AG20443 (cell line): Measurements from ENCODE around the gene PPP6R2.
"Not testable (repeated sequence)": the region's sequence is repeated elsewhere in the genome, so short reads cannot be mapped to it uniquely, and the experiment has no call there.

Experiments used
- DNase-seq: peaks from one replicate; pipeline ENCODE4 v3.0.0; 2012; ENCODE audit warnings: low spot score, mixed read lengths

Gene PPP6R2

GRCh38 chr22:50318698-50319411 lies 24.3 kb upstream of the PPP6R2 start:
- no peak for DNase-seq

DNA sequence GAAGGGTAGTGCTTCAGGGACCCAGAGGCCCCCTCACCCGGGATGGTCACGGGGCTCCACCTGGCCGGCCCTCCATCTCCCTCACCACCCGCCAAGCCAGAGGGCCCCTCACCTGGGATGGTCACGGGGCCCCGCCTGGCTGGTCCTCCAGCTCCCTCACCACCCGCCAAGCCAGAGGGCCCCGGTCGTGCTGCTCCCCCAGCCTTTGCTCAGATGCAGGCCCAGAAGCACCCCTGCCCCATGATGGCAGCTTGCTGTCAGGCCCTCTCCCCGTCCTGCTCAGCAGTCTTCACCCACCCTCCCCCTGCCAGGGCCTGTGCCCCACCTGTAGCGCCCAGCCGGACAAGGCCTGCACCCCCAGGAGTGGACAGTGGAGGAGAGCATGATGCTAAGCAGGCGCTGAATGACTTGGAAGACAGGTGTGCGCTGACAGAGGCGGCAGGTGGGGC lies 23.6 kb upstream of the PPP6R2 start:
- no peak for DNase-seq

DNA sequence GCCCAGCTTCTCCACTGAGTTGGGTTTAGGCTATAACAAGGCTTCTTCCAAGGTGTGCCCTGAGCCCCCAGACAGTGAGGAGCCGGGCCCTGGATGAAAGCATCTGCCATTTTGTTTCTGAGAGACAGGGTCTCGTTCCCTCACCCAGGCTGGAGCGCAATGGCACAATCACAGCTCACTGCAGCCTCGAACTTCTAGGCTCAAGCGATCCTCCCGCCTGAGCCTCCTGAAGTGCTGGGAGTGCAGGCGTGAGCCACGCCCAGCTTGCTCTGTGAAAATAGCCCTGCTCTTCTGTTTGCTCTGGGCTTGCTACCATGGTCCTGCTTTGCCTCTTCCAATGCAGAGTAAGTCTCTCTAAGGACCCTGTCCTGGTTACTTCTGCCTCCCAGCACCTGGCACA lies 23.0 kb upstream of the PPP6R2 start:
- DNase-seq, result no peak

DNA sequence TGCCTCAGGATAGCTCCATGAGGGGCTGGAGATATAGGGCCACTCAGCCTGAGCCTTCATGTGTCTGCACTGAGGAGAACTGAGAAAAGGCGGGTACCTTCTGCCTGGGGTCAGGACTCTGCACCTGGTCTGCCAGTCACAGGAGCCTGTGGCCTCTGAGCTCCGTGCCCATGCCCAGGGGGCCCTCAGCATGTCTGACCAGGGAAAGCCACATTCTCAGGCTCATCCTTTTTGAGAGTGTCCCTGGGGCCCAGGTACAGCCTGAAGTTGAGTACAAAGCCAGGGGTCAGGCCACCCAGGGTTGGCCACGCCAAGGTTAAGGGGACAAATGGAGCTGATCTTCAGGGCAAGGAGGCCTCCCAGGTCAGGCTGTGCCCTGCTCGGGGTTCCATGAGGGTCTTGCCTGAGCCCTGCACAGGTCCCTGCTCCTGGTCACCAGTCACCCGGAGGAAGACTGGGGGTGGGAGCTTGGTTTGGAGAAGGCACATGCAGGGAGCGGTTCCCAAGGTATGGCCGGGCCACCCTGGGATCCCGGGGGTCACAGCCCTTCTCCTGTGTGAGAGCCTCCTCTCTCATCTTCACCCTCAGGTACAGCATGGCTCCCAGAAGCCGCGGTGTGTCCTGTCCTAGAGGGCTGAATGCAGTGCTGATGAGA lies 22.3 kb upstream of the PPP6R2 start:
- no peak for DNase-seq

DNA sequence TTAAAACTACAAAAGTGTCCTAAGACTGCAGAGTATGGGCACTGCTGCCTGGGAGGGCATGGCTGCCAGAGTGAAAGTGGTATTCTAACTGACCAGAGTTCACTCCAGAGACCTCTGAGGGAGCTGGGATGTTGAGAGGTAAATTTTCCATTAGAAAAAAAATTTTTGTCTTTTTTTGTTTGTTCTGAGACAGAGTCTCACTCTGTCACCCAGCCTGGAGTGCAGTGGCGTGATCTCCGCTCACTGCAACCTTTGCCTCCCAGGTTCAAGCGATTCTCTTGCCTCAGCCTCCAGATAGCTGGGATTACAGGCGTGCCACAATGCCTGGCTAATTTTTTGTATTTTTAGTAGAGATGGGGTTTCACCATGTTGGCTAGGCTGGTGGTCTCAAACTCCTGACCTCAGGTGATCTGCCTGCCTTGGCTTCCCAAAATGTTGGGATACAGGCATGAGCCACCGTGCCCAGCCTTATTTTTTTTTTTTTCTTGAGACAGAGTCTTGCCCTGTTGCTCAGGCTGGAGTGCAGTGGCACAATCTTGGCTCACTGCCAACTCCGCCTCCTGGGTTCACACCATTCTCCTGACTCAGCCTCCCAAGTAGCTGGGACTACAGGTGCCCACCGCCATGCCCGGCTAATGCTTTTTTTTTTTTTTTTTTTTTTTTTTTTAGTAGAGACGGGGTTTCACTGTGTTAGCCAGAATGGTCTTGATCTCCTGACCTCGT lies 20.6 kb upstream of the PPP6R2 start:
- DNase-seq, result not testable (repeated sequence)

GRCh38 chr22:50323900-50324299 lies 19.2 kb upstream of the PPP6R2 start:
- DNase-seq, result no peak

DNA sequence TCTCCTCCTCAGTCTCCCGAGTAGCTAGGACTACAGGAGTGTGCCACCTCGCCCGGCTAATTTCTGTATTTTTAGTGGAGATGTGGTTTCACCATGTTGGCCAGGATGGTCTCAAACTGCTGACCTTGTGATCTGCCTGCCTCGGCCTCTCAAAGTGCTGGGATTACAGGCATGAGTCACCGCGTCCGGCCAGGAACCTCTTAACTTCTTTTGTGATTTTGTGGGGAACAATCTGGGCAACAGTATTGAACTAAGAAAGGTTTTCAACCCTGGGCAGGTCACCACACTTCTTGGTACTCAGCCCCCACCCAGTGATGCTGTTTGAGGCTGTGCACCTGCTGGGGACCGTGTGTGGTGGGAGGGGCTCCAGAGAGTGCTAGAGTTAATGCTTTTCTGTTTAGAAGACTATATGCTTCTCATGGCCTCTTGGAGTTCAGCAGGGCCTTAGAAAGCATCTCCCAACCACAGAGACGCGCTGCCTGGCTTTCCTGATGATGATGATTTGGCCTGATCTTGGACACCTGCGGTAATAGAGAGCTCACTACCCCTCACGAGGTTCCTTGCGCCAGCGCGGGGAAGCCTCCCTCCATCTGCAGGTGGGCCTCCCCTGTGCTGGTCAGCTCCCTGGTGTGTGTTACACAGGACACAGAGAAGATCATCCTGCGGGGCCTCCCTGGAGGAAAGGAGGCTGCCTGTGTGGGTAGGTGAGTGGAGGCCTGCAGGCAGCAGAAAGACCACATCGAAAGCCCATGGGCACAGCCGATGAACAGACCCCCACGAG lies 17.5 kb upstream of the PPP6R2 start:
- no peak for DNase-seq

GRCh38 chr22:50326225-50326955 lies 16.7 kb upstream of the PPP6R2 start:
- no peak for DNase-seq

GRCh38 chr22:50326956-50327710 lies 16.0 kb upstream of the PPP6R2 start, which contains the start of gene DENND6B:
Gene DENND6B, minus strand, starts transcription at chr22:50327012. Its CDS starts 24 bp downstream, at chr22:50326988.
- peak; percentile 96 for DNase-seq

- DNase-seq, result no peak
These were observed 15.5 kb upstream of the PPP6R2 start for GRCh38 chr22:50327711-50328019.

GRCh38 chr22:50329236-50329635 lies 13.9 kb upstream of the PPP6R2 start:
- no peak for DNase-seq

GRCh38 chr22:50334433-50334832 lies 8.7 kb upstream of the PPP6R2 start:
- DNase-seq, result not testable (repeated sequence)

- no peak for DNase-seq
These were observed 5.7 kb upstream of the PPP6R2 start for GRCh38 chr22:50337262-50338041.

DNA sequence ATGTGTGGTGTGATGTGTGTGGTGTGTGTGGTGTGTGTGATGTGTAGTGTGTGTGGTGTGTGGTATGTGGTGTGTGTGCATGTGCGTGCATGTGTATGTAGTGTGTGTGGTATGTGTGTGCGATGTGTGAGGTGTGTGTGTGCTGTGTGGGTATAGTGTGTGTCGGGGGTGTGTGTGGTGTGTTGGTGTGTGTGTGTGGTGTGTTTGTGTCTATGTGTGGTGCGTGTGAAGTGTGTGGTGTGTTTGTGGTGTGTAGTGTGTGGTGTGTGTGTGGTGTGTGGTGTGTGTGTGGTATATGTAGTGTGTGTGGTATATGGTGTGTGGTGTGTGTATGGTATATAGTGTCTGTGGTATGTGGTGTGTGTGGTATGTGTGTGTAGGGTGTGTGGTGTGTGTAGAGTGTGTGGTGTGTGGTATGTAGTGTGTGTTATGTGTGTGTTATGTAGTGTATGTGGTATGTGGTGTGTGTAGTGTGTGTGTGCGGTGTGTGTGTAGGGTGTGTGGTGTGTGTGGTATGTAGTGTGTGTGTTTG lies 5.0 kb upstream of the PPP6R2 start:
- no peak for DNase-seq

GRCh38 chr22:50338860-50339462 lies 4.2 kb upstream of the PPP6R2 start:
- no peak for DNase-seq

DNA sequence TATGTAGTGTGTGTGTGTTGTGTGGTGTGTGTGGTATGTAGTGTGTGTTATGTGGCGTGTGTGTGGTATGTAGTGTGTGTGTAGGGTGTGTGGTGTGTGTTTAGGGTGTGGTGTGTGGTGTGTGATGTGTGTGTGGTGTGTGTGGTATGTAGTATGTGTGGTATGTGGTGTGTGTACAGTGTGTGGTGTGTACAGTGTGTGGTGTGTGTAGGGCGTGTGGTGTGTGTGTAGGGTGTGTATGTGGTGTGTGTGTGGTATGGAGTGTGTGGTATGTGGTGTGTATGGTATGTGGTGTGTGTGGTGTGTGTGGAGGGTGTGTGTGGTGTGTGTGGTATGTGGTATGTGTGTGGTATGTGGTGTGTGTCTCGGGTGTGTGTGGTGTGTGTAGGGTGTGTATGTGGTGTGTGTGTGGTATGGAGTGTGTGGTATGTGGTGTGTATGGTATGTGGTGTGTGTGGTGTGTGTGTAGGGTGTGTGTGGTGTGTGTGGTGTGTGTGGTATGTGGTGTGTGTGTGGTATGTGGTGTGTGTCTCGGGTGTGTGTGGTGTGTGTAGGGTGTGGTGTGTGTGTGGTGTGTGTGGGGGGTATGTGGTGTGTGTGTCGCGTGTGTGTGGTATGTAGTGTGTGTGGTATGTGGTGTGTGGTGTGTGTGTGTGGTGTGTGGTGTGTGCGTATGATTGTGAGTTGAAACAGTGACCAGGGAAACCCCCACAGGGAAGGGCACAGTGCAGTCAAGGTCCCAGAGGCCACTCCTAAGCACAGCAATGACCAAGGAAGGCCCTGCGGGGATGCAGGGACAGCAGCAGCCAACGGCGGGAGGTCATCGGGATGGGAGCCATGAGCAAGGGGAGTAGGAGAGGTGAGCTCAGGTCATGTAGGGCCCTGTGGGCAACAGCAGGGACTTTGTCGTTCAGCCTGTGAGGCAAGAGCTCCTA lies 2.9 kb upstream of the PPP6R2 start:
- DNase-seq, result peak; percentile 4

GRCh38 chr22:50341977-50342650 lies 1.0 kb upstream of the PPP6R2 start:
- DNase-seq, result peak; percentile 86

DNA sequence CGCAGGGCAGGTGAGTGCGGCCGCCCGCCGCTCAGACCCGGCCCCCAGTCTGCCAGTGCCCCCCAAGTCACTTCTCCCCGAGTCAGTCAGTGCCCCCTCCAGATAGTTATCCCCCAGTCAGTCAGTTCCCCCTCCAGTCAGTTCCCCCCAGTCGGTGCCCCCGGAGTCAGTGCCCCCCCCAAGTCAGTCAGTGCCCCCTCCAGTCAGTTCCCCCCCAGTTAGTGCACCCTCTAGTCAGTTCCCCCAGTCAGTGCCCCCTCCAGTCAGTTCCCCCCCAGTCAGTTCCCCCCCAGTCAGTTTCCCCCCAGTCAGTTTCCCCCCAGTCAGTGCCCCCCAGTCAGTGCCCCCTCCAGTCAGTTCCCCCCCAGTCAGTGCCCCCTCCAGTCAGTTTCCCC lies 411 bp downstream of the PPP6R2 start:
- DNase-seq, result no peak
